ENCODE data around the gene AEBP2. TPM values are rescaled to one million over a fixed set of nuclear protein-coding genes. Genes with fewer than 3 reads are reported as not detected.
"Not testable (repeated sequence)": the region's sequence is repeated elsewhere in the genome, so short reads cannot be mapped to it uniquely, and the experiment has no call there.

AEBP2 gene
- total RNA-seq, 1 donor from 2014 or later = 35.2 TPM

DNA sequence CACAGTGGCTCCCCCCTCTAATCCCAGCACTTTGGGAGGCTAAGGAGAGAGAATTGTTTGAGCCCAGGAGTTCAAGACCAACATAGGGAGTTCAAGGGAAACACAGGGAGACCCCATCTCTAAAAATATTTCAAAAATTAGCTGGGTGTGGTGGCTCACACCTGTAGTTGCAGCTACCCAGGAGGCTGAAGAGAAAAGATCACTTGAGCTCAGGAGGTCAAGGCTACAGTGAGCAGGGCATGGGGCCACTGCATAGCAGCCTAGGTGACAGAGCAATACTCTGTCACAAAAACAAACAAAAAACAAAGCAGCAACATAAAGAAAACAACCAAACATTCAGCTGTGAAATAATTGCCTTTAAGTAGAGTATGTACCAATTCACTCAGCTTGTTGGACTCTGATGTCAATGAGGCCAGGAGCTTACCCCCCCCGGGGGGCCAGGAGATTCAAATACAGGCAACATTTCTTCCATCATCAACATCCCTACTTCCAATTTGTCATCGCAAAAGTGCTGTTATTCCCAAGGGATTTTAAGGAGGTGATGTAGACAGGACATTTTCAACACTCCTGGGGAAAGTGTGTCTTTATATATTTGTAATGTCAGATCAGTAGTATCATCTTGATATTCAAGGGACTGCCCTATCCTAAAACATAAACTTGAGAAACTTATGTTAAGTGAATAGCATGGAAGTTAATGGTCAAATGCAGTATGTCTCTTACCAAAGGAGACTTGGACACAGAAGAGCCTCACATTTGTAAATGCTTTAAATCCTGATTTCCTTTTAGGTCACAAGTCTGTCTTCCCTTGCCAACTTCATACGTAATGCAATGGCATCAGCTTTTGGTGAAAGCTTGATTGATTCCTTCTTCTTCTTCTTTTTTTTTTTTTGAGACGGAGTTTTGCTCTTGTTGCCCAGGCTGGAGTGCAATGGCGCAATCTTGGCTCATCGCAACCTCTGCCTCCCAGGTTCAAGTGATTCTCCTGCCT is 40.6 kb upstream of the AEBP2 start:
- no peaks in the 10 kb centered on the region for H3K27me3 Mint-ChIP-seq (ENCODE audit: low read depth)
- TF ChIP-seq, protein P1, sequence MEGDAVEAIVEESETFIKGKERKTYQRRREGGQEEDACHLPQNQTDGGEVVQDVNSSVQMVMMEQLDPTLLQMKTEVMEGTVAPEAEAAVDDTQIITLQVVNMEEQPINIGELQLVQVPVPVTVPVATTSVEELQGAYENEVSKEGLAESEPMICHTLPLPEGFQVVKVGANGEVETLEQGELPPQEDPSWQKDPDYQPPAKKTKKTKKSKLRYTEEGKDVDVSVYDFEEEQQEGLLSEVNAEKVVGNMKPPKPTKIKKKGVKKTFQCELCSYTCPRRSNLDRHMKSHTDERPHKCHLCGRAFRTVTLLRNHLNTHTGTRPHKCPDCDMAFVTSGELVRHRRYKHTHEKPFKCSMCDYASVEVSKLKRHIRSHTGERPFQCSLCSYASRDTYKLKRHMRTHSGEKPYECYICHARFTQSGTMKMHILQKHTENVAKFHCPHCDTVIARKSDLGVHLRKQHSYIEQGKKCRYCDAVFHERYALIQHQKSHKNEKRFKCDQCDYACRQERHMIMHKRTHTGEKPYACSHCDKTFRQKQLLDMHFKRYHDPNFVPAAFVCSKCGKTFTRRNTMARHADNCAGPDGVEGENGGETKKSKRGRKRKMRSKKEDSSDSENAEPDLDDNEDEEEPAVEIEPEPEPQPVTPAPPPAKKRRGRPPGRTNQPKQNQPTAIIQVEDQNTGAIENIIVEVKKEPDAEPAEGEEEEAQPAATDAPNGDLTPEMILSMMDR (conservative IDR thresholded peaks at IDR 0.05) = no peak
- no peaks in the 10 kb centered on the region for H3K36me3 Mint-ChIP-seq (ENCODE audit: low read depth)
- no peaks in the 10 kb centered on the region for H3K9me3 Mint-ChIP-seq
- no peak overlapping the region for H3K27ac Mint-ChIP-seq (ENCODE audit: unreplicated experiment)
- no peak overlapping the region for H3K4me3 Mint-ChIP-seq
- no peak for DNase-seq (ENCODE audit: low read depth, low spot score)
- no peaks in the 10 kb centered on the region for H3K4me1 Mint-ChIP-seq

- DNase-seq (ENCODE audit: low read depth, low spot score); H3K4me1 Mint-ChIP-seq; H3K4me3 Mint-ChIP-seq; H3K9me3 Mint-ChIP-seq; H3K36me3 Mint-ChIP-seq (ENCODE audit: low read depth); H3K27me3 Mint-ChIP-seq (ENCODE audit: low read depth); H3K27ac Mint-ChIP-seq (ENCODE audit: unreplicated experiment): not testable (repeated sequence)
Observed at GRCh38 chr12:19400649-19401285, 38.5 kb upstream of the AEBP2 start.

GRCh38 chr12:19402211-19402610 is 37.1 kb upstream of the AEBP2 start:
- TF ChIP-seq, protein P1 (conservative IDR thresholded peaks at IDR 0.05) = no peak
- DNase-seq (ENCODE audit: low read depth, low spot score) = no peak
- no peaks in the 10 kb centered on the region for H3K9me3 Mint-ChIP-seq
- no peaks in the 10 kb centered on the region for H3K27me3 Mint-ChIP-seq (ENCODE audit: low read depth)
- H3K27ac Mint-ChIP-seq (ENCODE audit: unreplicated experiment) = no peak overlapping the region
- H3K4me1 Mint-ChIP-seq = no peaks in the 10 kb centered on the region
- H3K4me3 Mint-ChIP-seq = no peak overlapping the region
- H3K36me3 Mint-ChIP-seq (ENCODE audit: low read depth) = no peaks in the 10 kb centered on the region

DNA sequence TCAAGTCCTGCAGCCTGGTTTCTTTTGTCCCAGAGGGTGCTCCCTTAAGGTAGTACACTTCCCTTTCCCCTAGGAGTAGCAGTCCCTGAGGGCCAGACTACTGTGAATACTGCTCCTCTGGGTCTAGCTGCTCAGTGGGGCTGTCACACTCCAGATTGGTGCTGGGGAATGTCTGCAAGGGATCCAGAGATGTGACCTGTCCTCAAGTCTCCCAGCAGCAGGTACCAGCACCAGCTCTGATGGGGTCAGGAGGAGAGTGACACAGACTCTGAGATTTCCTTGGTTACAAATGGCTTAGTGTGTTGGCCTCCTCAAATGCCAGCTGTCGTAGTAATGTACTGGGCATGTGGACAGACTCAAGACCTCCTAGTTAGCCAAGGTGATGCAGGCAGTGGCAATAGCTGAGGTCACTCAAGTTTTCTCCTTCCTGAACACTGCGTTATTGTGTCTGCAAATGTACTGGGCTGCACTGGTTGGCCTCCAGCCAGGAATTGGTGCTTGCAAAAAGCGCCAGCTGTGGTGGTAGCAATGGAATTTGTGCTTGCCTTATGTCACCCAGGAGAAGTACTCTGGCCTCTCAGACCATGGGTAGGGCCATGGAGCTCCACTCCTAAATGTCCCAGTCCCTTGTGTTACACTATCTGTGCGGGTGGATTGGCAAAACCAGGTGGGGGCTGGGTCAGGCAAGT is 36.4 kb upstream of the AEBP2 start:
- H3K27me3 Mint-ChIP-seq (ENCODE audit: low read depth) = no peaks in the 10 kb centered on the region
- peak overlapping the region; percentile 71 for H3K27ac Mint-ChIP-seq (ENCODE audit: unreplicated experiment)
- H3K36me3 Mint-ChIP-seq (ENCODE audit: low read depth) = no peaks in the 10 kb centered on the region
- H3K4me3 Mint-ChIP-seq = no peak overlapping the region
- TF ChIP-seq, protein P1 (conservative IDR thresholded peaks at IDR 0.05) = no peak
- no peaks in the 10 kb centered on the region for H3K4me1 Mint-ChIP-seq
- DNase-seq (ENCODE audit: low read depth, low spot score) = no peak
- H3K9me3 Mint-ChIP-seq = no peaks in the 10 kb centered on the region

DNA sequence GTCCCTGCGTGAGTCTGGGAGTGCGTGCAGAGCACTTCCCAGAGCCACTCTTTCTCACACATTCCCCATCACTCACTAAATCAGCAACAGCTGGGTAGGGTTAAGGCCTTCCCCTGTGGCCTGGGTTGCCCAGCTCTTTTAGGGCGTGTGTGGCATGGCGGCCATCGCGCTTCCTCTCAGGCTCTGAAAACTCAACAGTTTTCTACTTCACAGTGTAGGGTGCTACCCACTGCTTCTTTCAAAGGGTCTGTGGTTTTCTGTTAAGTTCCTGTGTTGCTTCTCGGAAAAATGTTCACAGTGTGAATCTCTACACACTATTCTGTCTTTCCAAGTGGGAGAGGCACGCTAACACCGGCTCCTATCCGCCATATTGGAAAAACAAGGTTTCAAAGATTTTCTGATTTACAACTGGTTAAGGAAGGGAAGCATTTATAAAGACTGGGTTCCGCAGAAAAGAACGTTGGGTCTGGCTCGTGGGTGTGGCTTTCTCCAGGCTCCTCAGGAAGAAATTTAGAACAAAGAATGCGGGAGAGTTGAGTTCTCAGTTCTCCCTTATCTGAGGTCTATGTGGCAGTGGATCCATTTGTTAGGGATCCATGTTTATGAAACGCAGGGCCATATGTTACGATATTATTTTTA is 34.9 kb upstream of the AEBP2 start:
- H3K9me3 Mint-ChIP-seq = no peaks in the 10 kb centered on the region
- TF ChIP-seq, protein P1 (conservative IDR thresholded peaks at IDR 0.05) = no peak
- H3K4me3 Mint-ChIP-seq = no peak overlapping the region
- no peaks in the 10 kb centered on the region for H3K36me3 Mint-ChIP-seq (ENCODE audit: low read depth)
- H3K27me3 Mint-ChIP-seq (ENCODE audit: low read depth) = no peaks in the 10 kb centered on the region
- H3K27ac Mint-ChIP-seq (ENCODE audit: unreplicated experiment) = peak overlapping the region; percentile 27
- no peak for DNase-seq (ENCODE audit: low read depth, low spot score)
- peaks cover 2% of the 10 kb centered on the region for H3K4me1 Mint-ChIP-seq
